SK-N-SH treated with all-trans-retinoic acid at 6 μM for 48 hours (cell line): ENCODE results near the gene FRMD3.

Experiments used
- ATAC-seq: fragments of 200-7000 bp; cut with Tn5 transposase; 3 replicates; pipeline ENCODE4 v1.9.1; 2020; ENCODE audit warnings: mild to moderate bottlenecking, moderate library complexity
- ARNTL ChIP-seq: fragments of 450-650 bp; formaldehyde crosslinking; IDR thresholded peaks from 2 replicates; pipeline ENCODE4 v1.5.0; 2020; ENCODE audit warnings: low read depth, mild to moderate bottlenecking, moderate library complexity, borderline replicate concordance
- BACH2 ChIP-seq: fragments of 250-450 bp; sonication (Bioruptor Pico); IDR thresholded peaks from 2 replicates; pipeline ENCODE4 v1.9.0; 2021; ENCODE audit warnings: mild to moderate bottlenecking, borderline replicate concordance
- CSDC2 ChIP-seq: fragments of 250-450 bp; sonication (Bioruptor Pico); IDR thresholded peaks from 2 replicates; pipeline ENCODE4 v1.5.0; 2020; ENCODE audit warnings: mild to moderate bottlenecking, moderate library complexity
- CSRNP3 ChIP-seq: fragments of 250-450 bp; sonication (Bioruptor Pico); IDR thresholded peaks from 2 replicates; pipeline ENCODE4 v1.5.1; 2021; ENCODE audit warnings: mild to moderate bottlenecking, moderate library complexity
- ESRRG ChIP-seq: fragments of 250-450 bp; sonication (Bioruptor Pico); IDR thresholded peaks from 2 replicates; pipeline ENCODE4 v1.6.1; 2021; ENCODE audit warnings: mild to moderate bottlenecking
- GLIS3 ChIP-seq: fragments of 250-450 bp; sonication (Bioruptor Pico); IDR thresholded peaks from 2 replicates; pipeline ENCODE4 v1.5.0; 2020; ENCODE audit warnings: mild to moderate bottlenecking, moderate library complexity
- ISL1 ChIP-seq: fragments of 250-450 bp; sonication (Bioruptor Pico); IDR thresholded peaks from 2 replicates; pipeline ENCODE4 v2.1.2; 2022; ENCODE audit warnings: mild to moderate bottlenecking, moderate library complexity
- OSR1 ChIP-seq: fragments of 250-450 bp; sonication (Bioruptor Pico); IDR thresholded peaks from 2 replicates; pipeline ENCODE4 v1.8.0; 2022; ENCODE audit warnings: moderate library complexity, mild to moderate bottlenecking, inconsistent platforms
- PPARA ChIP-seq: fragments of 250-450 bp; sonication (Bioruptor Pico); IDR thresholded peaks from 2 replicates; pipeline ENCODE4 v1.5.0; 2020; ENCODE audit warnings: mild to moderate bottlenecking, borderline replicate concordance
- TCF4 ChIP-seq: fragments of 250-450 bp; sonication (Bioruptor Pico); IDR thresholded peaks from 2 replicates; pipeline ENCODE4 v1.8.0; 2021; ENCODE audit warnings: mild to moderate bottlenecking, moderate library complexity, borderline replicate concordance
- TOX ChIP-seq: fragments of 250-450 bp; sonication (Bioruptor Pico); IDR thresholded peaks from 2 replicates; pipeline ENCODE4 v1.8.0; 2021; ENCODE audit warnings: mild to moderate bottlenecking, moderate library complexity, borderline replicate concordance
- TSHZ2 ChIP-seq: fragments of 250-450 bp; sonication (Bioruptor Pico); IDR thresholded peaks from 2 replicates; pipeline ENCODE4 v1.5.0; 2020; ENCODE audit warnings: mild to moderate bottlenecking, moderate library complexity
- ZC3H10 ChIP-seq: fragments of 250-450 bp; sonication (Bioruptor Pico); IDR thresholded peaks from 2 replicates; pipeline ENCODE4 v1.5.1; 2021; ENCODE audit warnings: mild to moderate bottlenecking, moderate library complexity
- ZFP3 ChIP-seq: fragments of 250-450 bp; sonication (Bioruptor Pico); IDR thresholded peaks from 2 replicates; pipeline ENCODE4 v1.5.0; 2020; ENCODE audit warnings: mild to moderate bottlenecking, moderate library complexity
- ZNF565 ChIP-seq: fragments of 450-650 bp; formaldehyde crosslinking; conservative IDR thresholded peaks from 2 replicates; pipeline ENCODE4 v1.5.0; 2020; ENCODE audit warnings: low read depth, mild to moderate bottlenecking, moderate library complexity
- ZNF8 ChIP-seq: fragments of 450-650 bp; formaldehyde crosslinking; IDR thresholded peaks from 2 replicates; pipeline ENCODE4 v1.5.0; 2020; ENCODE audit warnings: mild to moderate bottlenecking, moderate library complexity
- TF ChIP-seq, protein P1 (sequence below): fragments of 250-450 bp; sonication (Bioruptor Pico); IDR thresholded peaks from 2 replicates; pipeline ENCODE4 v1.8.0; 2021; ENCODE audit warnings: low read depth, mild to moderate bottlenecking, moderate library complexity, borderline replicate concordance
- TF ChIP-seq, protein P2 (sequence below): fragments of 250-450 bp; sonication (Bioruptor Pico); IDR thresholded peaks from 2 replicates; pipeline ENCODE4 v1.8.0; 2020; ENCODE audit warnings: mild to moderate bottlenecking, moderate library complexity, borderline replicate concordance
- TF ChIP-seq, protein P3 (sequence below): fragments of 250-450 bp; sonication (Bioruptor Pico); IDR thresholded peaks from 2 replicates; pipeline ENCODE4 v1.5.1; 2020; ENCODE audit warnings: low read depth, mild to moderate bottlenecking, moderate library complexity

Gene FRMD3

DNA sequence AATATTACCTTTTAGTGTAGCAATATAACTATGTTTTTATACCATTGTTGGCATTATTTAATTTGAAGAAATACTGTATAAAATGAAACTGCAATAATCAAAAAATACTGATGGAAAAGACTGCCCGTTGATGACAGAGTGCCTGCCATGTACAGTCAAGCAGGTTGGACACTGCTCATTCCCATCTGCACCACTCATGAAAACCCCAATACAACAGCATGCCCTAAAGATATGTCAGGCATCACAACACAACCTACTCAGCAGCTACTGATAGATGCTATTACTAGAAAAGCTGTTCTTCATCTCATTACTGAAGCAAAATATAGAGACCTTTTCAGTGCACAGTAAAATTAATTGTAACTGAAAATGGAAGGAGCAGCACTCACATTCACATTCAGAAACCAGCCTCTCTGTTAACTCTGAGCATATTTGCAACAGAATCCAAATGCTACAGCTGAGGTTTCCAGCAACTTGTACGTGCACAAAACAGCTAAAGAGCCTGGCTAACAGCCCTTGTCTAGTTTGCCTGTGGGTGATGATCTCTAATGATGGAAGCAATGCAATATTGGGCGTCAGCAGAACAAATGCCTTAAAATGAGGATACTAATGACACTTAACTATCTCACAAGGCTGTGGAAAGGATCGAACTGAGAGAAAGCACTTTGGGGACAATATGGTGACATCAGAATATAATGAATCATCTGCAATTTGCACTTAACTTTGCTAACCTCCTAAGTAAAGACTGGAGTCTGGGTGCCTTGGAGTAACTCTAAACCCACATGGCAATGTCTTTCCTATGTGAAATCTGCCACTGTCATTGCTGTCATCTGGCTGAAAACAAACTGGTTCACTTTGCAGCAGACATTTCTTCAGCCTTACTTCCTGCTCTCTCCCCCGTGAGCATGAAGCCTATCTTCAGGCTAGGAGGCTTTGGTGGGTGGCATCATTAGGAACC lies 280.0 kb downstream of the FRMD3 start:
- no peak for ATAC-seq
- TF ChIP-seq TCF4 (CRISPR knock-in tag) = no peak
- no peak for TF ChIP-seq GLIS3 (CRISPR knock-in tag)
- TF ChIP-seq TOX (CRISPR knock-in tag) = no peak
- TF ChIP-seq CSRNP3 (CRISPR knock-in tag) = no peak
- TF ChIP-seq ZC3H10 = no peak
- TF ChIP-seq CSDC2 = no peak
- TF ChIP-seq OSR1 = no peak
- TF ChIP-seq, protein P1, sequence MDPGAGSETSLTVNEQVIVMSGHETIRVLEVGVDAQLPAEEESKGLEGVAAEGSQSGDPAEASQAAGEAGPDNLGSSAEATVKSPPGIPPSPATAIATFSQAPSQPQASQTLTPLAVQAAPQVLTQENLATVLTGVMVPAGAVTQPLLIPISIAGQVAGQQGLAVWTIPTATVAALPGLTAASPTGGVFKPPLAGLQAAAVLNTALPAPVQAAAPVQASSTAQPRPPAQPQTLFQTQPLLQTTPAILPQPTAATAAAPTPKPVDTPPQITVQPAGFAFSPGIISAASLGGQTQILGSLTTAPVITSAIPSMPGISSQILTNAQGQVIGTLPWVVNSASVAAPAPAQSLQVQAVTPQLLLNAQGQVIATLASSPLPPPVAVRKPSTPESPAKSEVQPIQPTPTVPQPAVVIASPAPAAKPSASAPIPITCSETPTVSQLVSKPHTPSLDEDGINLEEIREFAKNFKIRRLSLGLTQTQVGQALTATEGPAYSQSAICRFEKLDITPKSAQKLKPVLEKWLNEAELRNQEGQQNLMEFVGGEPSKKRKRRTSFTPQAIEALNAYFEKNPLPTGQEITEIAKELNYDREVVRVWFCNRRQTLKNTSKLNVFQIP (CRISPR knock-in tag) = no peak
- no peak for TF ChIP-seq ZNF565 (CRISPR knock-in tag)

GRCh38 chr9:83247732-83248131 lies 290.5 kb downstream of the FRMD3 start:
- ATAC-seq = no peak
- TF ChIP-seq CSRNP3 (CRISPR knock-in tag) = no peak
- no peak for TF ChIP-seq TOX (CRISPR knock-in tag)
- TF ChIP-seq GLIS3 (CRISPR knock-in tag) = no peak
- TF ChIP-seq, protein P2, sequence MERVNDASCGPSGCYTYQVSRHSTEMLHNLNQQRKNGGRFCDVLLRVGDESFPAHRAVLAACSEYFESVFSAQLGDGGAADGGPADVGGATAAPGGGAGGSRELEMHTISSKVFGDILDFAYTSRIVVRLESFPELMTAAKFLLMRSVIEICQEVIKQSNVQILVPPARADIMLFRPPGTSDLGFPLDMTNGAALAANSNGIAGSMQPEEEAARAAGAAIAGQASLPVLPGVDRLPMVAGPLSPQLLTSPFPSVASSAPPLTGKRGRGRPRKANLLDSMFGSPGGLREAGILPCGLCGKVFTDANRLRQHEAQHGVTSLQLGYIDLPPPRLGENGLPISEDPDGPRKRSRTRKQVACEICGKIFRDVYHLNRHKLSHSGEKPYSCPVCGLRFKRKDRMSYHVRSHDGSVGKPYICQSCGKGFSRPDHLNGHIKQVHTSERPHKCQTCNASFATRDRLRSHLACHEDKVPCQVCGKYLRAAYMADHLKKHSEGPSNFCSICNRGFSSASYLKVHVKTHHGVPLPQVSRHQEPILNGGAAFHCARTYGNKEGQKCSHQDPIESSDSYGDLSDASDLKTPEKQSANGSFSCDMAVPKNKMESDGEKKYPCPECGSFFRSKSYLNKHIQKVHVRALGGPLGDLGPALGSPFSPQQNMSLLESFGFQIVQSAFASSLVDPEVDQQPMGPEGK (CRISPR knock-in tag) = no peak
- TF ChIP-seq, protein P3, sequence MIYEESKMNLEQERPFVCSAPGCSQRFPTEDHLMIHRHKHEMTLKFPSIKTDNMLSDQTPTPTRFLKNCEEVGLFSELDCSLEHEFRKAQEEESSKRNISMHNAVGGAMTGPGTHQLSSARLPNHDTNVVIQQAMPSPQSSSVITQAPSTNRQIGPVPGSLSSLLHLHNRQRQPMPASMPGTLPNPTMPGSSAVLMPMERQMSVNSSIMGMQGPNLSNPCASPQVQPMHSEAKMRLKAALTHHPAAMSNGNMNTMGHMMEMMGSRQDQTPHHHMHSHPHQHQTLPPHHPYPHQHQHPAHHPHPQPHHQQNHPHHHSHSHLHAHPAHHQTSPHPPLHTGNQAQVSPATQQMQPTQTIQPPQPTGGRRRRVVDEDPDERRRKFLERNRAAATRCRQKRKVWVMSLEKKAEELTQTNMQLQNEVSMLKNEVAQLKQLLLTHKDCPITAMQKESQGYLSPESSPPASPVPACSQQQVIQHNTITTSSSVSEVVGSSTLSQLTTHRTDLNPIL (CRISPR knock-in tag) = no peak
- no peak for TF ChIP-seq ZNF8
- no peak for TF ChIP-seq CSDC2
- no peak for TF ChIP-seq TSHZ2 (CRISPR knock-in tag)
- no peak for TF ChIP-seq ZNF565 (CRISPR knock-in tag)
- no peak for TF ChIP-seq ARNTL (CRISPR knock-in tag)
- TF ChIP-seq BACH2 (CRISPR knock-in tag) = no peak

GRCh38 chr9:83245979-83246659 lies 292.1 kb downstream of the FRMD3 start:
- ATAC-seq = no peak
- TF ChIP-seq, protein P1 (CRISPR knock-in tag) = no peak
- TF ChIP-seq TSHZ2 (CRISPR knock-in tag) (no peak), CSDC2 (no peak), ARNTL (CRISPR knock-in tag) (no peak), ZFP3 (CRISPR knock-in tag) (no peak), ESRRG (CRISPR knock-in tag) (no peak), ISL1 (no peak), PPARA (CRISPR knock-in tag) (no peak), TCF4 (CRISPR knock-in tag) (no peak)
